HG03039 (cell line): ENCODE measurements around the gene RNF8.
"Not testable (repeated sequence)": the region's sequence is repeated elsewhere in the genome, so short reads cannot be mapped to it uniquely, and the experiment has no call there.

Source experiments
- ATAC-seq: cut with Tn5 transposase; IDR thresholded peaks from one replicate; pipeline ENCODE4 v1.9.1; 2021; ENCODE audit warnings: mild to moderate bottlenecking, moderate library complexity; ENCODE audit not compliant: unreplicated experiment

The RNF8 gene

DNA sequence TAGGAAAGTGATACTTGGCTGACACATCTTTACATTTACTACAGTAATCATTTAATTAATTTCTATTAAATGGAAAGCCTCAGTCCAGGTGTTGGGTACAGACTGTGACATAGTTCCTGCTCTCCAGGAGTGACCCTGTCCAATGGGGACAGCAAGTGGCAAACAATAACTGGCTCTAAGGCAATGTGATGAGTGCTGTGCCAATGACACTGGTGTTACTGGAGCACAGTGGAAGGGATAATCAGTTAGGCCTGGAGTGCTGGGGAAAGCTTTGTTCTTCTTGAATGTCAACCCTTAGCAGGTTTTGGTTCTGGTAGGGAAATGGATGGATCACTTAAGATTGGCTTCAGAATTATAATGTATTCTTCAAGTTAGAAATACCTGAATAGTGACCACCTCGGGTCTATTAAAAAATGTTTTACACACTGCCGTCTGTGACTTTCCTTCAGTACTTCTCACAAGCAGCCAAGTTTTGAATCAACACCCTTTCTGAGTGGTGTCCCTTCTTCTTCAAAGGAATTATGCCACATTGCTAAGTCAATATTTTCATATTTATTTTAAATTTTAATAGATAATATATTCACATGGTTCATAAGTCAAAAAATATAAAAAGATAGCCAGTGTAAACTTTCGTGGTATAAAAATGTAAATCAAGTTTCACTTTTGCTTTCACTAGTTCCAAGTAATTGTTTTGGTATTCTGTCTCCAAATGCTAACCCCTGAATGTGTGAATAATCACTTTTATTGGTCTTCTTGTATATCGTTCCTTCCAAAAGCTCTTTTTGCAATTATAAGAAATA is 88.8 kb downstream of the RNF8 start:
- no peak for ATAC-seq

GRCh38 chr6:37443216-37443542 is 89.4 kb downstream of the RNF8 start:
- not testable (repeated sequence) for ATAC-seq
